ENCODE measurements around the gene KIF13A.
"Not testable (repeated sequence)": the region's sequence is repeated elsewhere in the genome, so short reads cannot be mapped to it uniquely, and the experiment has no call there.

Gene KIF13A

GRCh38 chr6:17987447-17987696 is at the start of gene KIF13A:
TSS of gene KIF13A (minus strand) at chr6:17987635. CDS start at chr6:17987463, 172 bp downstream.
- no peak for DNase-seq (ENCODE audit: low read depth, low spot score)

GRCh38 chr6:18036781-18037180 is 49.3 kb upstream of the KIF13A start:
- no peak for DNase-seq (ENCODE audit: low read depth, low spot score)

GRCh38 chr6:18035330-18035854 is 48.0 kb upstream of the KIF13A start:
- DNase-seq (ENCODE audit: low read depth, low spot score) = no peak

- no peak for DNase-seq (ENCODE audit: low read depth, low spot score)
Measured at GRCh38 chr6:18034798-18035202, 47.4 kb upstream of the KIF13A start.

GRCh38 chr6:18031680-18032256 is 44.3 kb upstream of the KIF13A start:
- DNase-seq (ENCODE audit: low read depth, low spot score) = no peak

GRCh38 chr6:18031189-18031588 is 43.8 kb upstream of the KIF13A start:
- no peak for DNase-seq (ENCODE audit: low read depth, low spot score)

- no peak for DNase-seq (ENCODE audit: low read depth, low spot score)
Measured at GRCh38 chr6:18028332-18028731, 40.9 kb upstream of the KIF13A start.

- DNase-seq (ENCODE audit: low read depth, low spot score) = no peak
Measured at GRCh38 chr6:18025596-18025995, 38.2 kb upstream of the KIF13A start.

- no peak for DNase-seq (ENCODE audit: low read depth, low spot score)
Measured at GRCh38 chr6:18024876-18025275, 37.4 kb upstream of the KIF13A start.

GRCh38 chr6:18023891-18024290 is 36.5 kb upstream of the KIF13A start:
- DNase-seq (ENCODE audit: low read depth, low spot score) = no peak

GRCh38 chr6:18022398-18023231 is 35.2 kb upstream of the KIF13A start:
- DNase-seq (ENCODE audit: low read depth, low spot score) = no peak

- no peak for DNase-seq (ENCODE audit: low read depth, low spot score)
Measured at GRCh38 chr6:18021166-18021850, 33.9 kb upstream of the KIF13A start.

- not testable (repeated sequence) for DNase-seq (ENCODE audit: low read depth, low spot score)
Measured at GRCh38 chr6:18020545-18020944, 33.1 kb upstream of the KIF13A start.

- no peak for DNase-seq (ENCODE audit: low read depth, low spot score)
Measured at GRCh38 chr6:18019539-18020534, 32.4 kb upstream of the KIF13A start.

GRCh38 chr6:18019133-18019532 is 31.7 kb upstream of the KIF13A start:
- not testable (repeated sequence) for DNase-seq (ENCODE audit: low read depth, low spot score)

- no peak for DNase-seq (ENCODE audit: low read depth, low spot score)
Measured at GRCh38 chr6:18016698-18017097, 29.3 kb upstream of the KIF13A start.

- DNase-seq (ENCODE audit: low read depth, low spot score) = no peak
Measured at GRCh38 chr6:18016133-18016532, 28.7 kb upstream of the KIF13A start.

- no peak for DNase-seq (ENCODE audit: low read depth, low spot score)
Measured at GRCh38 chr6:18011287-18011686, 23.9 kb upstream of the KIF13A start.

GRCh38 chr6:18010540-18010939 is 23.1 kb upstream of the KIF13A start:
- not testable (repeated sequence) for DNase-seq (ENCODE audit: low read depth, low spot score)

GRCh38 chr6:18004256-18004985 is 17.0 kb upstream of the KIF13A start:
- no peak for DNase-seq (ENCODE audit: low read depth, low spot score)

GRCh38 chr6:17999425-17999824 is 12.0 kb upstream of the KIF13A start:
- DNase-seq (ENCODE audit: low read depth, low spot score) = no peak

Measured in brain pericyte (primary cell).